ENCODE measurements around the gene ABTB1.

Gene ABTB1

DNA sequence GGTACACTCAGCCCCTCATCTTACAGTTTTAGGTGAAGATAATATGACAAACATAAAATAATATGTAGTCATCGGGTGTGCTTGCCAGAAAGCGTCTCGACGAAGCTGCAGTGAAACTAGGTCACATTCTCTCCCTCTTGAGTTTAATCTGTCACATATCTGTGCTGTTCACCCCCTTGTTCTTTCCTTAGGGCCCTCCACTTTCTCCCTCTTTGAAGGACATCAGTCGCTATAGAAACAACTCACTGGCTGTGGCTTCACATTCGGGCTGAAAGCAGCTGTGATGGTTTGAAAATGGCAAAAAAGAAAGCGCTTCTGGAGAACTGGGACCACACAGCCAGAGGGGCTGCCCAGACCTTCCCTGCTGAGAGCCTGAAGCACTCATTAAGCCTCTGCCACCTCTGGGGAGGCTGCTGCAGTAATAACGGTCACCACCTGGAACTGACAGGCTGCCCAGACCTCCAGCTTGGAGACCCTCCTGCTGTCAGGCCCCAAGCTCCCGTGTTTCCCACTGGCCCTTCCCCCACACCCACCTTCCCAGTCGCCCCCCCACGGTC is 50.3 kb downstream of the ABTB1 start:
- DNase-seq, result no peak

DNA sequence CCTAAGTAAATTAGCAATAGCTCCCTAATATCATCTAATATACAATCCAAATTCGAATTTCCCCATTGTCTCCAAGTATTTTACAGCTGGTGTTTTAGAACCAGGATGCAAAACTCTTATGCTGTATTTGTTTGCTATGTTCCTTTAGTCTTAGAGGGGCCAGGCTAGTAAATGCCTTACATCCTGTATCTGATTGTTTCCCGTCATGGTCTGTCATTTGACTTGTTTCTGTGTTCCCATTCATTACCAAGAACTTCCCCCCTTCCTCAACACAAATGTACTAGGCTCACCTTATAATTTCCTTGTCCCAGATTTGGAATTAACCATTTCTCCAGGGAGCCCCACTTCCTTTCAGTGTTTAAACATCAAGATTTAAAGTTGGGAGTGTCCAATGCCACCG is 54.1 kb downstream of the ABTB1 start:
- no peak for DNase-seq

DNA sequence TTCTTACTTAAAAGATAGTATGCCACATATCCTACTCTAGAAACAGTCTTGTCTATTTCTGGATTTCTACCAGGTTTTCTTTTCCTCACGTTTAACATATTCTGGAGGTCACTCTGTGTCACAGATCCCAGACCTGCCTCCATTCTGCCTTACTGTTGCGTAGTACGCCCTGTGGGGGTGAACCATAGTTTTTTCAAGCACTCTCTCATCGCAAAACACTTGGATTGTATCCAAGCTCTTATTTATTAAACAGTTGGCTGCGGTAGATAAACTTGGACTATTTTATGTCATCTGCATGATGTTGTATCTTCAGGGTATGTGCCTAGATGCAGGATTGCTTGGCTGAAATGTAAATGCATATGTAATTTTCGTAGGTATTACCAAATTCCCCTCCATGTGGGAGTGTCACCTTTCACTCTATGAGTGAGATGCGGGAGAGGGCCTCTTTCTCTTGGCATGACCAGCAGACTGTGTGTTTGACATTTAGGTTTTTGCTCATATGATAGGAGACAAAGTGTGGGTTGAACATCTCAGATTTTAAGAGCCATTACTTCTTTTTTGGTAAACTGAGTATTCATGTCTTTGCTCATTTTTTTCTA is 55.8 kb downstream of the ABTB1 start:
- DNase-seq, result no peak

DNA sequence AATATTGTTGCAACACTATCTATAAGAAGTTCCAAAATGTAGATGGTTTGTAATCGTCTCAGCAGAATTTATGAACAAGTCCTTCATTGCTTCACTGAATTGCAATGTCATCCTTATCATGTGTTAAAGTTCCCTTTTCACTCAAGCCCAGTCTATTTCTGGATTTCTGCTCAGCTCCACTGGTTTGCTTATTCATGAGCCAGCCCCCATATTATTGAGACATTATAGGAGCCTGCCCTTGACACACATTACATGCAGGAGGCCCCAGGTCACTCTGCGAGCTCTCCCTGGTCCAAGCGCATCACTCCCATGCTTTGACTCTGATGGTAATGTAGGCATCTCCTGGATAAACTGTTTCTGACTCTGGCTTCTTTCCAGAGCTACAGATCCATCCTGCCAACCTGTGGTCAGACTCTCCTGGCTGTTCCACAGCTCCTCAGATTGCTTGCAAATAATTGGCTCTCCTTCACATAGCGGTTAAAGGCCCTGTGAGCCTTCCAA is 56.9 kb downstream of the ABTB1 start:
- no peak for DNase-seq

DNA sequence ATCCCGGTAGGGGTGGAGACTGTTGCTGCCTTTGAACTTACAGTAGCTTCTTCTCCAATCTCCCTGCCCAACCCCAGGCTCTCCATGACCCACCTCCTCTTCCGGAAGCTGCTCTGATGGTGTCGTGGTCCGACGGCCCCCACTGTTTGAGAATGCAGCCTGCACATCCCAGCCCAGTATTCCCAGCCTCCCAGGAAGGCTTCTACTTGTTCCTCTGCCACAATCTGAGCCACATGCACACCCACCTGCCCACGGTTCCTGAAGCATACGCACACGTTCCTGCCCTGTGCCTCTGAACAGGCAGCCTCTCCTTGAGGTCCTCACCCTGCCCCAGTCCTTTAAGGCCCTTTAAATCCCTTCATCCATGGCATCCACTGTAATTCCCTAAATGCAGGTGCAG is 57.4 kb downstream of the ABTB1 start:
- no peak for DNase-seq
